HEK293 (cell line): Measurements from ENCODE around the gene SMURF2.

Source experiments
- KLF1 ChIP-seq: fragments of 450-650 bp; formaldehyde crosslinking; IDR thresholded peaks from 2 replicates; pipeline ENCODE4 v1.5.1; 2016; ENCODE audit warnings: missing biosample characterization, missing genetic modification characterization
- KLF8 ChIP-seq: fragments of 450-650 bp; formaldehyde crosslinking; IDR thresholded peaks from 2 replicates; pipeline ENCODE4 v1.5.1; 2016; ENCODE audit warnings: missing biosample characterization, missing genetic modification characterization
- MZF1 ChIP-seq: fragments of 450-650 bp; formaldehyde crosslinking; IDR thresholded peaks from 2 replicates; pipeline ENCODE4 v1.5.1; 2017; ENCODE audit warnings: missing biosample characterization, missing genetic modification characterization, borderline replicate concordance
- YY1 ChIP-seq: fragments of 450-650 bp; formaldehyde crosslinking; IDR thresholded peaks from 2 replicates; pipeline ENCODE4 v1.5.1; 2018; ENCODE audit warnings: missing biosample characterization, missing genetic modification characterization
- ZBTB7A ChIP-seq: fragments of 450-650 bp; formaldehyde crosslinking; IDR thresholded peaks from 2 replicates; pipeline ENCODE4 v1.5.1; 2016; ENCODE audit warnings: low read depth, missing biosample characterization, missing genetic modification characterization
- ZNF114 ChIP-seq: fragments of 450-650 bp; formaldehyde crosslinking; IDR thresholded peaks from 2 replicates; pipeline ENCODE4 v1.5.0; 2017; ENCODE audit warnings: missing biosample characterization, missing genetic modification characterization
- ZNF174 ChIP-seq: fragments of 450-650 bp; formaldehyde crosslinking; IDR thresholded peaks from 2 replicates; pipeline ENCODE4 v1.5.0; 2017; ENCODE audit warnings: missing biosample characterization, mild to moderate bottlenecking, missing genetic modification characterization
- ZNF274 ChIP-seq, 2 experiments: fragments of 200-500 bp in 1 of 2; fragments of 450-650 bp in 1 of 2; sonication (Bioruptor generic) in 1 of 2; formaldehyde crosslinking in 1 of 2; IDR thresholded peaks; 2 replicates each; pipeline versions ENCODE4 v1.5.1 to v1.6.1; 2014 to 2016; ENCODE audit warnings: borderline replicate concordance in 1 of 2, inconsistent platforms in 1 of 2, low read length in 1 of 2, missing biosample characterization in 1 of 2, missing genetic modification characterization in 1 of 2
- TF ChIP-seq, protein P1 (sequence below): fragments of 450-650 bp; formaldehyde crosslinking; IDR thresholded peaks from 2 replicates; pipeline ENCODE4 v1.5.1; 2017; ENCODE audit warnings: missing biosample characterization, missing genetic modification characterization
- TF ChIP-seq, protein P2 (sequence below): fragments of 450-650 bp; formaldehyde crosslinking; IDR thresholded peaks from 2 replicates; pipeline ENCODE4 v1.5.1; 2016; ENCODE audit warnings: missing biosample characterization, missing genetic modification characterization
- TF ChIP-seq, protein P3 (sequence below): fragments of 450-650 bp; formaldehyde crosslinking; IDR thresholded peaks from 2 replicates; pipeline ENCODE4 v1.5.1; 2016; ENCODE audit warnings: missing biosample characterization, missing genetic modification characterization
- TF ChIP-seq, protein P4 (sequence below): fragments of 450-650 bp; formaldehyde crosslinking; IDR thresholded peaks from 2 replicates; pipeline ENCODE4 v1.5.1; 2016; ENCODE audit warnings: missing biosample characterization, missing genetic modification characterization

- no peak for TF ChIP-seq ZNF274 (IDR thresholded peaks at IDR 0.05; ENCODE audit: low read length)
- no peak for TF ChIP-seq ZNF274 (tag by site-specific recombination; IDR thresholded peaks at IDR 0.05; ENCODE audit: borderline replicate concordance)
- no peak for TF ChIP-seq KLF1 (tag by site-specific recombination)
- TF ChIP-seq, protein P1, sequence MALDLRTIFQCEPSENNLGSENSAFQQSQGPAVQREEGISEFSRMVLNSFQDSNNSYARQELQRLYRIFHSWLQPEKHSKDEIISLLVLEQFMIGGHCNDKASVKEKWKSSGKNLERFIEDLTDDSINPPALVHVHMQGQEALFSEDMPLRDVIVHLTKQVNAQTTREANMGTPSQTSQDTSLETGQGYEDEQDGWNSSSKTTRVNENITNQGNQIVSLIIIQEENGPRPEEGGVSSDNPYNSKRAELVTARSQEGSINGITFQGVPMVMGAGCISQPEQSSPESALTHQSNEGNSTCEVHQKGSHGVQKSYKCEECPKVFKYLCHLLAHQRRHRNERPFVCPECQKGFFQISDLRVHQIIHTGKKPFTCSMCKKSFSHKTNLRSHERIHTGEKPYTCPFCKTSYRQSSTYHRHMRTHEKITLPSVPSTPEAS (tag by site-specific recombination), result no peak
- no peak for TF ChIP-seq ZBTB7A (tag by site-specific recombination)
- TF ChIP-seq, protein P2, sequence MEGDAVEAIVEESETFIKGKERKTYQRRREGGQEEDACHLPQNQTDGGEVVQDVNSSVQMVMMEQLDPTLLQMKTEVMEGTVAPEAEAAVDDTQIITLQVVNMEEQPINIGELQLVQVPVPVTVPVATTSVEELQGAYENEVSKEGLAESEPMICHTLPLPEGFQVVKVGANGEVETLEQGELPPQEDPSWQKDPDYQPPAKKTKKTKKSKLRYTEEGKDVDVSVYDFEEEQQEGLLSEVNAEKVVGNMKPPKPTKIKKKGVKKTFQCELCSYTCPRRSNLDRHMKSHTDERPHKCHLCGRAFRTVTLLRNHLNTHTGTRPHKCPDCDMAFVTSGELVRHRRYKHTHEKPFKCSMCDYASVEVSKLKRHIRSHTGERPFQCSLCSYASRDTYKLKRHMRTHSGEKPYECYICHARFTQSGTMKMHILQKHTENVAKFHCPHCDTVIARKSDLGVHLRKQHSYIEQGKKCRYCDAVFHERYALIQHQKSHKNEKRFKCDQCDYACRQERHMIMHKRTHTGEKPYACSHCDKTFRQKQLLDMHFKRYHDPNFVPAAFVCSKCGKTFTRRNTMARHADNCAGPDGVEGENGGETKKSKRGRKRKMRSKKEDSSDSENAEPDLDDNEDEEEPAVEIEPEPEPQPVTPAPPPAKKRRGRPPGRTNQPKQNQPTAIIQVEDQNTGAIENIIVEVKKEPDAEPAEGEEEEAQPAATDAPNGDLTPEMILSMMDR (tag by site-specific recombination), result no peak
- no peak for TF ChIP-seq ZNF114
- TF ChIP-seq YY1, result no peak
- TF ChIP-seq KLF8, result no peak
- TF ChIP-seq MZF1 (tag by site-specific recombination), result no peak
- no peak for TF ChIP-seq ZNF174 (tag by site-specific recombination)
- TF ChIP-seq, protein P3, sequence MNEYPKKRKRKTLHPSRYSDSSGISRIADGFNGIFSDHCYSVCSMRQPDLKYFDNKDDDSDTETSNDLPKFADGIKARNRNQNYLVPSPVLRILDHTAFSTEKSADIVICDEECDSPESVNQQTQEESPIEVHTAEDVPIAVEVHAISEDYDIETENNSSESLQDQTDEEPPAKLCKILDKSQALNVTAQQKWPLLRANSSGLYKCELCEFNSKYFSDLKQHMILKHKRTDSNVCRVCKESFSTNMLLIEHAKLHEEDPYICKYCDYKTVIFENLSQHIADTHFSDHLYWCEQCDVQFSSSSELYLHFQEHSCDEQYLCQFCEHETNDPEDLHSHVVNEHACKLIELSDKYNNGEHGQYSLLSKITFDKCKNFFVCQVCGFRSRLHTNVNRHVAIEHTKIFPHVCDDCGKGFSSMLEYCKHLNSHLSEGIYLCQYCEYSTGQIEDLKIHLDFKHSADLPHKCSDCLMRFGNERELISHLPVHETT (tag by site-specific recombination), result no peak
- TF ChIP-seq, protein P4, sequence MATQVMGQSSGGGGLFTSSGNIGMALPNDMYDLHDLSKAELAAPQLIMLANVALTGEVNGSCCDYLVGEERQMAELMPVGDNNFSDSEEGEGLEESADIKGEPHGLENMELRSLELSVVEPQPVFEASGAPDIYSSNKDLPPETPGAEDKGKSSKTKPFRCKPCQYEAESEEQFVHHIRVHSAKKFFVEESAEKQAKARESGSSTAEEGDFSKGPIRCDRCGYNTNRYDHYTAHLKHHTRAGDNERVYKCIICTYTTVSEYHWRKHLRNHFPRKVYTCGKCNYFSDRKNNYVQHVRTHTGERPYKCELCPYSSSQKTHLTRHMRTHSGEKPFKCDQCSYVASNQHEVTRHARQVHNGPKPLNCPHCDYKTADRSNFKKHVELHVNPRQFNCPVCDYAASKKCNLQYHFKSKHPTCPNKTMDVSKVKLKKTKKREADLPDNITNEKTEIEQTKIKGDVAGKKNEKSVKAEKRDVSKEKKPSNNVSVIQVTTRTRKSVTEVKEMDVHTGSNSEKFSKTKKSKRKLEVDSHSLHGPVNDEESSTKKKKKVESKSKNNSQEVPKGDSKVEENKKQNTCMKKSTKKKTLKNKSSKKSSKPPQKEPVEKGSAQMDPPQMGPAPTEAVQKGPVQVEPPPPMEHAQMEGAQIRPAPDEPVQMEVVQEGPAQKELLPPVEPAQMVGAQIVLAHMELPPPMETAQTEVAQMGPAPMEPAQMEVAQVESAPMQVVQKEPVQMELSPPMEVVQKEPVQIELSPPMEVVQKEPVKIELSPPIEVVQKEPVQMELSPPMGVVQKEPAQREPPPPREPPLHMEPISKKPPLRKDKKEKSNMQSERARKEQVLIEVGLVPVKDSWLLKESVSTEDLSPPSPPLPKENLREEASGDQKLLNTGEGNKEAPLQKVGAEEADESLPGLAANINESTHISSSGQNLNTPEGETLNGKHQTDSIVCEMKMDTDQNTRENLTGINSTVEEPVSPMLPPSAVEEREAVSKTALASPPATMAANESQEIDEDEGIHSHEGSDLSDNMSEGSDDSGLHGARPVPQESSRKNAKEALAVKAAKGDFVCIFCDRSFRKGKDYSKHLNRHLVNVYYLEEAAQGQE (tag by site-specific recombination), result no peak
Measured at GRCh38 chr17:64500487-64500859, 161.6 kb downstream of the SMURF2 start.
